GM10248 (cell line): ENCODE data around the gene PDLIM1.
"Not testable (repeated sequence)": the region's sequence is repeated elsewhere in the genome, so short reads cannot be mapped to it uniquely, and the experiment has no call there.

Experiments used
- CTCF ChIA-PET: fragments of 300-600 bp; sonication (Branson Sonifier 250); formaldehyde crosslinking; extraction: SDS; loops from one replicate; lab custom pipeline; 2021; ENCODE audit warnings: antibody characterized with exemption; lab: Yijun Ruan, JAX
- POLR2A ChIA-PET: fragments of 350-650 bp; sonication (Branson Sonifier 250); formaldehyde crosslinking; extraction: SDS; loops from one replicate; lab custom pipeline; 2020; ENCODE audit warnings: antibody characterized with exemption; lab: Yijun Ruan, JAX
- DNase-seq: peaks from one replicate; pipeline ENCODE4 v3.0.0; 2012; ENCODE audit errors: extremely low spot score
- TF ChIP-seq, protein P1 (sequence below): IDR thresholded peaks from 2 replicates; pipeline ENCODE4 v1.5.1; 2012; ENCODE audit warnings: mild to moderate bottlenecking, low read depth; ENCODE audit errors: extremely low read depth, missing control alignments, control extremely low read depth

Gene PDLIM1

DNA sequence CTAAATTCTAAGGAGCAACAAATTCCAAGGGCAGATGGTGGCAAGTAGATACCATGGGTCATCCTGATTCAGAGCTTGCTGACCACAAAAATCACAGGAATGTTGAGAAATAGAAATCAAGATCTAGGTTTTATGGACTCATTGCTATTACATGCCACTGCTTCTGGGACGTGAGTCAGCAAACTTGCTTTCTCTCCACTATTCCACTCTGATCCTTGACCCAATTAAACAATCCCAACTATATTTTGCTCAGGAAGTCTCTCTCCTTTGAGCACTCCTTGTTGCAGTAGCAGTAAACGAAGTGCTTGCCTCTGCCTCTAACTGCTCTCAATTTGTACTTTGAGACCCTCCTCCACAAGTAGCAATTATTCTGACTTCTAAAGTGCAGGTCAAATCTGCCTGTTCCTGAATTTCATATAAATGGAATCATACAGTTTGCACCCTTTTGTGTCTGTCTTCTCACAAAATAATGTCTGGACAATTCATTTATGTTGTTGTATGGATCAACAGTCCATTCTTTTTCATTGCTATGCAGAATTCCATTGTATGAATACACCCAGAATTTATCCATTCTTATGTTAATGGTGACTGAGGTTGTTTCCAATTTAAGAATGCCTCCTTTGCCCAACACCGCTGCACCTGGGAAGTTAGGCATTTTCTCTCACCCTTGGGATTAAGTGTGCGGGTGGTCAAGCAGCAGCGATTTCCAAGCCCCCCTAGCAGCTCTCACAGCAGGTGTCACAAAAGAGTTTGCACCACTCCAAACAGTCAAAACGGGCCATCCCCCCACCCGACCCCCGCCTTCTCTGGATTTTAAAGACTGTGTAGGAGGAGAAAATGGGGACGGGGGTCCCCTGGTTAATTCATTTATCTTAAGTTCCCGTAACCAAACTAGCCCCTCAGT, 60.8 kb downstream of the PDLIM1 start:
- ChIA-PET POLR2A (no interaction called here), CTCF (interaction anchor here (1.0 to 2.5 kb wide), 4 partner anchors 14 to 145 kb away, joined by 3 to 14 read pairs (median 4); no protein-coding TSS in a partner anchor)

DNA sequence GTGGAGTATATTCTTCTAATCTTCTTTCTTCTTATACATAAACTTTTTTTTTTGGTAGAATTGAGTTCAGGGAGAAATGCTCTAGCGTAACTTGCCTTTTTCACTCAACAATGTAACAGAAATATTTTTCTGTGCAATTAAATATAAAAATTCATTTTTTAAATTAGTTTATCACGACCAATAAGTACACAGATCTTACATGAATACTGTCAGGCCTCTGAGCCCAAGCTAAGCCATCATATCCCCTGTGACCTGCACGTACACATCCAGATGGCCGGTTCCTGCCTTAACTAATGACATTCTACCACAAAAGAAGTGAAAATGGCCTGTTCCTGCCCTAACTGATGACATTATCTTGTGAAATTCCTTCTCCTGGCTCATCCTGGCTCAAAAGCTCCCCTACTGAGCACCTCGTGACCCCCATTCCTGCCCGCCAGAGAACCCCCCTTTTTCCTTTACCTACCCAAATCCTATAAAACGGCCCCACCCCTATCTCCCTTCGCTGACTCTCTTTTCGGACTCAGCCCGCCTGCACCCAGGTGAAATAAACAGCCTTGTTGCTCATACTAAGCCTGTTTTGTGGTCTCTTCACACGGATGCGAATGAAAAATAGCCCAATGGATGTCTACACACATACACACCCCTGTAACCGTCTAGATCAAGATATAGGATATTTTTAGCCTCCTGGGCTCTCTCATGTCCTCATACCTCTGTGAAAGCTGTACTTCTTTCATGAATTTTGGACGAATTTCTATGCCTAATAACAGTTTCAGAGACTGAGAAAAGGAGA, 61.7 kb downstream of the PDLIM1 start:
- CTCF ChIA-PET, result interaction anchor here (1.0 to 2.5 kb wide), 3 partner anchors 17 to 146 kb away, joined by 3 to 14 read pairs (median 4); no protein-coding TSS in a partner anchor
- DNase-seq, POLR2A ChIA-PET: not testable (repeated sequence)

More for the DNA sequence above, 60.8 kb downstream of the PDLIM1 start:
- TF ChIP-seq, protein P1, sequence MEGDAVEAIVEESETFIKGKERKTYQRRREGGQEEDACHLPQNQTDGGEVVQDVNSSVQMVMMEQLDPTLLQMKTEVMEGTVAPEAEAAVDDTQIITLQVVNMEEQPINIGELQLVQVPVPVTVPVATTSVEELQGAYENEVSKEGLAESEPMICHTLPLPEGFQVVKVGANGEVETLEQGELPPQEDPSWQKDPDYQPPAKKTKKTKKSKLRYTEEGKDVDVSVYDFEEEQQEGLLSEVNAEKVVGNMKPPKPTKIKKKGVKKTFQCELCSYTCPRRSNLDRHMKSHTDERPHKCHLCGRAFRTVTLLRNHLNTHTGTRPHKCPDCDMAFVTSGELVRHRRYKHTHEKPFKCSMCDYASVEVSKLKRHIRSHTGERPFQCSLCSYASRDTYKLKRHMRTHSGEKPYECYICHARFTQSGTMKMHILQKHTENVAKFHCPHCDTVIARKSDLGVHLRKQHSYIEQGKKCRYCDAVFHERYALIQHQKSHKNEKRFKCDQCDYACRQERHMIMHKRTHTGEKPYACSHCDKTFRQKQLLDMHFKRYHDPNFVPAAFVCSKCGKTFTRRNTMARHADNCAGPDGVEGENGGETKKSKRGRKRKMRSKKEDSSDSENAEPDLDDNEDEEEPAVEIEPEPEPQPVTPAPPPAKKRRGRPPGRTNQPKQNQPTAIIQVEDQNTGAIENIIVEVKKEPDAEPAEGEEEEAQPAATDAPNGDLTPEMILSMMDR, result no peak
- no peak for DNase-seq

DNA sequence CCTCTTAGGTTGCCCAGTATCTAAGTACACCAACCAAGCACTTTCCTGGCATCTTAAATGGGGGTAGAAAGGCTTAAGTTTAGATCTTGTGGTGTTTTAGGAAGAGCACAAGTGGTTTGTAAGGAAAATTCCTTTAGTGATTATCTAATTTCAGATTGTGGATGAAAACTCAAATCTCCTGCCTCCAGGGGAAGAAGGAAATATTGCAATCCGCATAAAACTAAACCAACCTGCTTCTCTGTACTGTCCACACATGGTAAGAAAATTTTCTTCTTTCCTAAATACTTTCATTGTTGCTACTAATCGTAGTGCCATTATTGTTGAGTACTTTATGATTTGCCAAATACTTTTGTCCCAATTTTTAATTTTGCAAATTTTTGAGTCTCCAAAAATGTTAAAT, 65.7 kb downstream of the PDLIM1 start:
- DNase-seq, result no peak
- ChIA-PET CTCF (interaction anchor here (1.8 kb wide), 1 partner anchor 206 kb away, joined by 4 read pairs; no protein-coding TSS in a partner anchor), POLR2A (no interaction called here)
- TF ChIP-seq, protein P1, result no peak

- CTCF ChIA-PET, result interaction anchor here (2.0 kb wide), 1 partner anchor 25 kb away, joined by 7 read pairs; no protein-coding TSS in a partner anchor
- TF ChIP-seq, protein P1, result no peak
- POLR2A ChIA-PET, result no interaction called here
- no peak for DNase-seq
Measured at GRCh38 chr10:95221124-95221523, 69.7 kb downstream of the PDLIM1 start.

- TF ChIP-seq, protein P1, result no peak
- POLR2A ChIA-PET, result no interaction called here
- DNase-seq, result no peak
- CTCF ChIA-PET, result no interaction called here
Measured at GRCh38 chr10:95220539-95220938, 70.3 kb downstream of the PDLIM1 start.

DNA sequence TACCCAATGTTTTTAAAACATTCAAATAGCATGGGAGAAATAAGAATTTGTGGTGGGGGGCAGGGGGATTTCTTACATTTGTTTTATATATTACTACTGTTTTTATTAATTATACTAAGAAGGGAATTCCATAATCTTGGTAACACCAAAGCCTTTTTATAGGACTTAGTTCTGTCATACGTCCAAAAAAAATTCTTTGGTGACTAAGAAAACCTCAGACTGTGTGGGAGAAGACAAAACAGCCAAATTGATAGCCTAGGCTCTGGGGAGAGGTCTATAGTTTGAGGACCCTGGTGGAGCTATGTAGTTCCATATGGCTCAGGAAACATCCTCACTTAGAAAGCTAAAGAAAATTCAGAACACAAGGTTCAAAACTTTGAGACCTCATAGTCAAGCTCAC, 73.3 kb downstream of the PDLIM1 start:
- DNase-seq, result no peak
- ChIA-PET POLR2A (no interaction called here), CTCF (interaction anchor here (1.1 to 1.5 kb wide), 4 partner anchors 8 to 29 kb away, joined by 3 to 4 read pairs (median 3); no protein-coding TSS in a partner anchor)
- TF ChIP-seq, protein P1, result no peak
